H1 (cell line): ENCODE measurements around the gene ADCY3. TPM values are rescaled to one million over a fixed set of nuclear protein-coding genes. Genes with fewer than 3 reads are reported as not detected.

Experiments
- YY1 ChIP-seq: IDR thresholded peaks from 2 replicates; pipeline ENCODE4 v1.6.1; 2011; ENCODE audit warnings: low read depth, mild to moderate bottlenecking, low read length
- polyA plus RNA-seq, 7 experiments: library from polyadenylated mRNA; depleted of rRNA in 3 of 7; stranded (reverse) in 5 of 7; unstranded in 2 of 7; fragments of >200 nt in 5 of 7; fragments of 200-250 nt in 2 of 7; gene quantifications; 1 replicate in 5 of 7; 2 replicates in 1 of 7; 4 replicates in 1 of 7; pipeline versions ENCODE4 v1.2.1 to v1.2.3, GENCODE V29; 2011 to 2013; ENCODE audit warnings: missing spikeins in 2 of 7, mixed read lengths in 2 of 7
- total RNA-seq: library from RNA; stranded (reverse); fragmentation: NEBNext Ultra II Directional; extraction: Animal tissue kit (Norgen Biotek cat#: 25700); gene quantifications from 2 replicates; pipeline ENCODE4 v1.2.1, GENCODE V29; 2021

Gene ADCY3
- total and polyA plus RNA-seq, 2 of the 8 experiments (the other 6 are each of a cell fraction or from before 2014, with no cell fraction given), result 45.1 to 52.9 TPM

DNA sequence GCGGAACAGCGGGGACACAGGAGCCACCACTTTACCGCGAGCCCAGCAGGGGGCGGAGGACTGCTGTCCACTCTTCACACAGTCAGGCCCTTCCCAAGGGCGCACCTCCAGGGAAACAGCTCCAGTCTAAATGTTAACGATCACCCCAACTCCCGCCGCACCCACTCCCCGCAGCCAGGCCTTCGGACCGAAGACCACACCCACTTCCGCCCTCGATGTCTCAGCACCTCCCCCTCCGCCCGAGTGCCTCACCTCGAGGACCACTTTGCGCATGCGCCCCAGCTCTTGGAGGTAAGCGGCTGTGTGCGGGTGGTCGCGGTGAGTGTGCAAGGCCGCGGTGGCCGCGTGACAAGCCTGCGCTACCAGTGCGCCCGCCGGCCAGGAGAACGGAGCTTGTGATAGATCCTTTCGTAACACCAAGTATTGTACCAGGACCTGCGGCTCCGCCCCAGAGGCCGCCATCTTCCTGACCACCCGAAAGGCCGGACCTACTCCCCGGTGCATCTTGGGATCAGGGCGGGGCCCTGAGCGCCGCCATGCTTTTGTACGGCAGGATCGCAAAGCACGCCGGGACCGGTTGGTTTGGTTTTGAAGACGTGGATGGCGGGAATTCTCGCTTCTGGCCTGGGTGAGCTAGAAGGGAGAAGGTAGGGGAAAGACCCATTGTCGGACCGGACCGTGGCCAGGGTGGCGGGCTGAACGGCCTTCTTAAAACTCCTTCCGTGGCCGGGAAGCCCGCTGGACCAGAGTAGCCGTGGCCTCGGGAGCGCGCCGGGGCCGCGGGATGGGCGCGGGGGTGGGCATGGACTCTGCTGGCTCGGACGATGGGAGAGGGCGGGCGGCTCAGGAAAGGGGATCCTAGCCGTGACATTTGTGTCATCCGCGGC lies 126.9 kb downstream of the ADCY3 start, which contains the start of the genes CENPO and PTRHD1 (continued):
- peak; percentile 99 for TF ChIP-seq YY1
